SKM-1 treated with dmso at 0.1 percent for 144 hours (cell line): ENCODE data around the gene CEP104.
"Not testable (repeated sequence)": the region's sequence is repeated elsewhere in the genome, so short reads cannot be mapped to it uniquely, and the experiment has no call there.

Experiments used
- DNase-seq: peaks from one replicate; lab custom pipeline; 2025; ENCODE audit not compliant: unreplicated experiment; lab: John Stamatoyannopoulos, UW

The CEP104 gene

DNA sequence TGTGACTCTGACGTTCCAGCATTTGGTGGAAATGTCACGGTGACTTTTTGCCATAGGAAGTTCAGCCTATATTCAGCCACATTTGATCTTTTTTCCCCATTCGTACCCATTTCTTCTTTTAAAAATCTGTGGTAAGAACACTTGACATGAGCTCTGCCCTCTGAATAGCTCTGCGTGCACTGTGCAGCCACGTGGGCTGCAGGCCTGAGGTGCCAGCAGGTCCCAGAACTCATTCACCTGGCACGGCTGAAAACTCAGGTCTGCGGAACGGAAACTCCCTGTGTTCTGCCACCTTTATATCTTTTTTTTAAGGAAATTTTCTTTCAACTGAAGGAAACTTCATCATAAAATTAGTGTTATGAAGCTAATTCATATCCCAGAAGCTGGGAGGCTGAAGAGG lies 28.6 kb downstream of the CEP104 start:
- DNase-seq, result no peak

DNA sequence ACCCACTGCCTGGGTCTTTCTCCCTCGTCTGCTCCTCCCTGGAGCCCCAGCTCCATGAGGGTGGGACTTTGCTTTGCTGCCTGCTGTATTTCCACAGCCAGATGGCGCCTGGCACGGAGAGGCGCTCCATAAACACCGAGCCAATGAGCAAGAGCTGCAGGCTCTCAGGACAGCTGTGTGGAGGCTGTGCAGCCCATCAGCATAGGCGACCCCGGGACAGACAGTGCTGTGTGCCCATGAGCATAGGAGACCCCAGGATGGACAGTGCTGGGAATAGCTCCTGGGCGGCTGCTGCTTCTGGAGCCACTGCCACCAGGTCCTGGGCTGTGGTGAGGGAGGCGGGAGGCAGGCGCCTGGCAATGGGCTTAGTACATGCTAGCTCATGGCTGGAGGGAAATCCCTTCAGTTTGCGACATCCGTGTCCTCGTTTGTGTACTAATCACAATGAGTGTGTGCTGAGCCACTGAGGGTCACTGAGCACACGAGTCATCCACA lies 29.2 kb downstream of the CEP104 start:
- DNase-seq, result no peak

DNA sequence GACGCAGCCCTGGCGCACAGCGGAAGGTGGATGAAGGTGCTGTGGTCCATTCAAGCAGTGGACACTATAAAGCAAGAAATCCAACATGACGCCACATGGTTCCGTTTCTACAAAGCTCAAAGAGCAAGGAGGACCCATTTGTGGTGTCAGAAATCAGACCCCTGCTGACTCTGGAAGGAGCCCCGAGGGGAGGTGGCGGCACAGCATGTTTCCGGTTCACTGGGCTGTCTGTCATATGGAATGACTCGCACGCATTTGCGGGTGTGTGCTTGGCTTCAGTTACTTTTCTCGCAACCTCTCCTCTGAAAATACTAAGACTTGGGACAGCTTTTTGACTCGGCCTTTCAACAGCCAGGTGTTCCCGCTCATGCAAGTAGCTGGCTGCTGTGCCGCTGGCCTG lies 31.7 kb downstream of the CEP104 start:
- no peak for DNase-seq

DNA sequence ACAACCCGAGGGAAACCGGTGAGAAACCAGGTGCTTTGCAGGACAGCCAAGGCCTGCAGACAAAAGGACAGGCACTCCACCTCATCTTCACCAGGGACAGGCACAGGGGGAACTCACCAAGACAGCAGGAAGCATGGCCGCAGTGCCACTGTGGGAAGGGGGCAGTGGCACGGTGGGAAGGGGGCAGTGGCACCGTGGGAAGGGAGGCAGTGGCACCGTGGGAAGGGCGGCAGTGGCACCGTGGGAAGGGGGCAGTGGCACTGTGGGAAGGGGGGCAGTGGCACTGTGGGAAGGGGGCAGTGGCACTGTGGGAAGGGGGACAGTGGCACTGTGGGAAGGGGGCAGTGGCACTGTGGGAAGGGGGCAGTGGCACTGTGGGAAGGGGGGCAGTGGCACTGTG lies 32.4 kb downstream of the CEP104 start:
- DNase-seq, result no peak

DNA sequence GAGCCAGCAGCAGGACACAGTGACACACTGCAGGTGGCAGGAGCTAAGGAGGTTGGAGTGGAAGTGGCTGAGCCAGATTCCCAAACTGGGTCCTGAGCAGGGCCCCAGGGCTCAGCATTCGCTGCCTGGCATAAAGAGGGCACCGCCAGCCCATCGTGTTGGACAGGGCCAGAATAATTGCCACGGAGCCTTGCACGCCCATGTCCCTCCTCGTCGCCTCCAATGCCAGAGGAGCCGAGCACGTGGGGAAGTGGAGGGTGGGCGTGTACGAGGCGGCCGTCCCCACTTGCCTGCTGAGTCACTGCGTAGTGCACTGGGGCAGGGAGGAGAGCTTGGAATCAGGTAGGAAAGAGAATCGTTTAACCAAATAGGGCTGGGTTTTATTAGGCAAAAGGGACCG lies 34.6 kb downstream of the CEP104 start:
- no peak for DNase-seq

DNA sequence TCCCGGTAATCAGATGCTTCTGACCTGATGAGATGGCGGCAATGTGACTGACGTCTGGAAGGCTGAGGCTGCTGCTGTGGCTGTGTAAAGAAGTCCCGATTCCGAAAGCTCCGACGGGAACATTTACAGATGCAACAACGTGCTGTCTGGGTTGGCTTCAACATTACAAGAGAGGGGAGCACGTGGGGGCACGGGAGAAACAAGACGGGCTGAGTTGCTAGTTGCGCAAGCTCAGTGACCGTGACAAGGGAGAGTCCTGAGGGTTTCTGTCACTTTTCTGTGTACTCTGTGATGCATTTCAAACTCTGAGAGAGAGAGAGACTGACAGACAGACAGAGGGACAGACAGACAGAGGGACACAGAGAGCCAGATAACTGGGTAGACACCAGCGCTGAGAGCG lies 35.1 kb downstream of the CEP104 start:
- DNase-seq, result no peak

DNA sequence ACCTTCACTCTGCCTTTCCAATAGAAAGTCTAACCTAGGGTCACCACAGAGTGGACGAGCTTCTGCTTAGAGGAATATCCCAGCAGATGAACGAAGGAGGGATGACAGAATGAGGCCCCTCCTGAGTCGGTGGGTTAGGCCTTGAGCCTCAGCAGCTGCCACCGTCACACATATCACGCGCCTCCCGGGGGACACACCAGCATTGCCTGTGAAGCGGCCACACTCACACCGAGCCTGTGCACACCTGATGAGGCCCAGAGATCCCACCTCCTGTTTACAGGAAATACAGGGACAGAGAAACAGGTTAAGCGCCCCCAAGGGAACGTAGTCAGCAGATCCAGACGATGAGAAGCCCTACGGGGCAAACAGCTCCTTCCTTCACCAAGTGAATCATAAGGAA lies 35.6 kb downstream of the CEP104 start:
- no peak for DNase-seq

DNA sequence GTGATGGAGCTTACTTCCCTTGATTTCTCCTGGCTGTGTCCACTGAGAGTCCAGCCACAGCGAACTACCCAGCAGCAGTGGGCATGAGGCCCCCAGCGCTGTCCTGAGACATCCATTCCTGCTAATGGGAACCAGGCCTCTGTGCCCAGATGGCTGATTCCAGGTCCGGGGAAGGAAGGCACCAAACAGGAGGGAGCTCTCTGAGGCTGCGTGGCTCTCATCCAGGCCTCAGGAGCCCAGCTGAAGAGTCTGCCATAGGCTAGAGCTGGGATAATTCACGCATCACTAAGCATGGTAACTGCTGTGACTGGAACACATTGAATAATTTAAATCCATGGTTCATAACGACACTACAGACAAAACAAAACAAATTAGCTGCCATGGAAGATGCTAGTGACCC lies 36.0 kb downstream of the CEP104 start:
- DNase-seq, result no peak

DNA sequence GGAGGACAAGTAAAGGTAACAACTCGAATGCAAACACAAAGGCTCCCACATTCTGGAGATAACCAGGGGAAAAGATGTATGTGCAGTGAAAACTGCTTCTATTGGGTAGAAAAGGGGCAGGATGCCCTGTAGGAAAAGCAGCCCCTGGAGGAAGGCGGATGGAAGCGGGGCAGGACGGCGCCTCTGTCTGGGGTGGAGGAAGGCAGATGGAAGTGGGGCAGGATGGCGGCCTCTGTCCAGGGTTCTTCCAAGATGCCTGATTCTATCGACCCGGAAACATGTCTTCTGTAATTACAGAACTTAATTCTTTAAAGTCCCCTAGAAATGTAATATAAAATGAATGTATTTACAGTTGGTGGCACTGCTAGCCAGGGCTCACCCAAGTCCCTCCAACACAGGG lies 36.7 kb downstream of the CEP104 start:
- DNase-seq, result no peak

DNA sequence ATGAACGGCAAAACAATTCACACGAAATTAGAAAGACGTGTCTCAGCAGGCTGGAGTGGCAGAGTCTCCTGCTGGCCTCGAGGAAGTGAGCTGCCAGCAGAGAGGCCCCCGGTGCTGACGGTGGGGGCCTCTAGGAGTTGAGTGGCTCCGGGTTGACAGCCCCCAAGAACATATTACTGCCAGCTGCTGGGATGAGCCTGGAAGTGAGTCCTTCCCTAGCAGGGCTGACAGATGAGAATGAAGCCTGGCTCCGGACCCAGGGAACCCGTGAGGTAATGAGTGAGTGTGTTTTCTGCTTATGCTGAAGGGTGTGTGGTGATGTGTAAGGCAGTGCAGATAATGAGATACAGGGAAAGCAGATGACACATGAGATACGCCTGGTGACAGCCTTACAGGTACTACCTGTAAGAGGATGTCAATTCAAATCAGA lies 37.2 kb downstream of the CEP104 start:
- DNase-seq, result no peak

DNA sequence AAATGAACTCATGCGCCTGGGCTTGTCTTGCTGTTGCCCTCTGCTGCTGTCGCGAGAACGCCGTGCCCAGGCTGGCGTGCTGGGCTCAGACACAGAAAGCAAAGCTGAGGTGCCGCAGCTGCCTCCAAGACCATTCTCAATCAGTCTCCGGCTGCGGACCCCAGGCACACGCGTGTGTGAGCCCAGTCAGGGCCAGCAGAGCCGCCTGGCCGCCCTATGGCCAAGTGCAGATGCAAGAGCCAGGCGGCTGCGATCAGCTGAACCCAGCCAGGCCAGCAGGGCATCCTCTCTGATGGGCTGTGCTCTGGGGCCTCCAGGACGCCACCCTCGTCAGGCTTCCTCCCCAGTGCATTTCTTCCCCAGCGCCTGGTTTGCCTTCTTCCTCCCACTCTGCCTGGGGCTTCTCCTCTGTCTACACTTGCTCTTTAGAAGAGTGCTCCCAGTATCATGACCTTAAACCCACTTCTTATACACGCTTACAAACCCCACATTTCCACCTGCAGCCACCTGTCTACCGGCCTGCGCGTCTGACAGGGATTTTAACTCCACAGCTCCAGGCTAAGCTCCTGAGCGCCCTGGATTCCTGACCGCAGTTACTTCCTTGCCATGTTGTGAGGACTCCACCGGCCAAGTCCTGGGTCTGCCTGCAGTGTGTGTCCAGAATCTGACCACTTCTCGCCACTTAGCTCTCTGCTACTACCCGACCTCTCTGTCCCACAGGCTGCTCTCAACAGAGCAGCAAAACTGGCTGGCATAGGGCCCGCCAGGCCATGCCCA lies 39.0 kb downstream of the CEP104 start:
- no peak for DNase-seq

DNA sequence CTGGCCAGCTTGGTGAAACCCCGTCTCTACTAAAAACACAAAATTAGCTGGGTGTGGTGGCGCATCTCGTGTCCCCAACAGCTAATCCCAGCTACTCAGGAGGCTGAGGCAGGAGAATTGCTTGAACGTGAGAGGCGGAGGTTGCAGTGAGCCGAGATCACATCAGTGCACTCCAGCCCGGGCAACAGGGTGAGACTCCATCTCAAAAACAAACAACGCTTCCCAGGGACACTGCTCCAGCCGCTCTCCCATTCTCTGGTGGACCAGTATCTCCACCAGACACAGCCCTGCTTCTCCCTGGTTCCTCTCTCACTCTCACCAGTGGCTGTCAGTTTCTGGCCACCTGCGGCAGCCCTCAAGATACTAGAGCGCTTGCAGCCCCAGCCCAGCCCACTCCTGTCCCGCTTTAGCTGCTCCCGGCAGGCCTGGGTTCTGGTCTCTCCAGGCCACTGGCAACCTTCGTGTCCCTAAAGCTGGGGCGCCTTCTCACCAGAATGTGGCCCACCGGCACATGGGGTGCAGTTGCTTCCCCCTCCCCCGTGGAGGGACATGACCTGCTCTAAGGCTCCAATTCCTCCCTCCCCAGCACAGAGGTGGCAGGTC lies 39.8 kb downstream of the CEP104 start:
- no peak for DNase-seq

DNA sequence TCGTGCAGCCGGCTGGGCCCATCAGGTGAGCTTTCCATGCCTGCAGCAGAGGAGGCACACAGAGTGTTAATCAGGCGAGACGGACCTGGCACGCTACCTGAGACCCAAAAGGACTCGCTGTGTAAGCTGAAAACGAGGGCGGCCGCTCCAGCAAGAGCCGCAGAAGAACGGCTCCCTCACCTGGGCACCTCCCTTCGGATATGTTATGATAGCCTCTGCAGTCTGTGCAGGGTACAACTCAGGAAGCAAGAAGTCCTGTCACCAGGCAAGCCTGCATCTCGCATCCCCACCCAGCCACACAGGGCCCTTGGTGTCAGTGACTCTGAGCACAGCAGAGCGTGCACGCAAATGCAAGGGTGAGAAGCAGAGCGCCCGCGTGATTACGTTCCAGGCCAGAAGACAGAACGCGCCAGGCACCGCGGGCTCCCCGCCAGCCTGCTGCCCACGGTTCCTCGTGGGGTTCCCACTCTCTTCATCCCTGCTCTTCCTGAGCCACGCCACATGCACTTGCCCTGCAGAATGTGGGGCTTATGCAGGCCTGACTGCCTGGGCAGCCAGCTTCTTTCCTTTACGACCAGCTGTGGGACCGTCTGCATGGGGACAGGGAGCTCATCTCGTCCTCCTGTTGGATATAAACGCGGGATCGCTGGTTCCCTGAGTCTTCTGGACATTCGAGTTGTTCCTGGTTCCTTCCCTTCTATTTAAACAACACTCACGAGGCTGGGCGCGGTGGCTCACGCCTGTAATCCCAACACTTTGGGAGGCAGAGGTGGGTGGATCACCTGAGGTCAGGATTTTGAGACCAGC lies 40.5 kb downstream of the CEP104 start:
- no peak for DNase-seq

DNA sequence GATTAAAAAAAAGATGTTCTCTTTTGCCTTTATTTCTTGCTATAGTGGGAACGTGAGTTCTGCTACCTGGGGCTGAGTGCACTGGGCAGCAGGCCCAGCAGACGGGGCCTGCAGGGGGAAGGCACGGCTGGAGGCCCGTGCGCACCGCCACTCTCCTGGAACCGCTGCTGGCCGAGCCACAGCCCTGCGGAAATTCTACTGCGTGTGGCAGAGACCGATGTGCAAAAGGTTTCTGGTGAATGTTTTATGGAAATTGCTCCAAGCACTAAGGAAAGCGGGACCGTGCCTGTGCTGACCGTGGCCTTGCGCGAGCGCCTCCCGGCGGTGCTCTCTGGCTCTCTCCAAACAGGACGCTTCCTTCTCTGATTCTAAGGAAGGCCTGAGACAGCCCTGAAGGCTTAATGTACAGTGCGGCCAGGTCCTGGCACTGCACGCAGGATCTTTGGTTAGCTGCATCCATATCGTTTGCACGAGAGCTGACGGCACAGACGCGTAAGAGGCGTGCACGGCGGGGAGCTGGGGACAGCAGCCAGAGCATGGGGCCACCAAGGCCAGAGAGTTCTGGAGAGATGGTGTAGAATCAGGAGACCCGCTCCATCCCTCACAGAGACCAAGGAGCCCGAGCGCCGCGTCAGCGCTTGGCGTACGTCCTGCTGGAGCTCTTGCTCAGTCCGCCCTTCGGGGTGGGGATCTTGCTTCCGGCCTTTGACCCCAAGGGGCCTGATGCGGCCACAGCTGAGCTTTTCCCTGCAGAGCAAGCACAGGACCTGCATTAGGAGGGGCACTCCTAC lies 42.0 kb downstream of the CEP104 start:
- no peak for DNase-seq

DNA sequence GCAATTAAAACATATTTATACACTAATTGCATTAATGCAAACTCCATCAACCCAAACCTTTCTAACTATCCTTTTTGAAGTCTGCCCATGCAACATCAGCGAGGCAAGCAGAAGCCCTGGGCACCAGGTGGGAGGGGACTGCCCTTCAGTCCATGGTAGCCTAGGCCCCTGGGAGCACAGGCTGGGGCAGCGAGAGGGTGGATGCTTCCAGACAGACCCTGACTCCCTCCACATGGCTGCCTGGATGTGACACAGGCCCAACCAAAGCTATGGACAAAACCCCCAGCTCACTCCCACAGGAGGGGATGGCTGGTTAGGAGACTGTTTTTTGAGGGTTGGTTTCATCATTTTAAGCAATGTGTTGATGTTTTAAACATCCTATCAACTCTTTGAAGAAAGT lies 42.9 kb downstream of the CEP104 start:
- no peak for DNase-seq

DNA sequence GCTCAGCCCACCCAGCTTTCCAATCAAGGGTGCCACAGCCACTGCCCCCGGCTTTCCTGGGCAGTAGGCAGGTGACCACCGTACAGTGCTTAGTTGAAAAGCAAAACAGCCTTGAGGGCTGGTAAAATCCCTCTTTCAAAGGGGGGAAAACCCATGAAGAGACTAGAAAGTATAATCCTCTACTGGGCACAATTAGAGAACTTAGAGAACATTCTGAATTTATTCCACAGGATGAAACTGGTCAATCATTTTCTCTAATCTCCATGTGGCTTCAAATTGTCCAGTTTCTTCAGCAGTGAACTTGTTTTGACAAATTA lies 45.5 kb downstream of the CEP104 start:
- no peak for DNase-seq

DNA sequence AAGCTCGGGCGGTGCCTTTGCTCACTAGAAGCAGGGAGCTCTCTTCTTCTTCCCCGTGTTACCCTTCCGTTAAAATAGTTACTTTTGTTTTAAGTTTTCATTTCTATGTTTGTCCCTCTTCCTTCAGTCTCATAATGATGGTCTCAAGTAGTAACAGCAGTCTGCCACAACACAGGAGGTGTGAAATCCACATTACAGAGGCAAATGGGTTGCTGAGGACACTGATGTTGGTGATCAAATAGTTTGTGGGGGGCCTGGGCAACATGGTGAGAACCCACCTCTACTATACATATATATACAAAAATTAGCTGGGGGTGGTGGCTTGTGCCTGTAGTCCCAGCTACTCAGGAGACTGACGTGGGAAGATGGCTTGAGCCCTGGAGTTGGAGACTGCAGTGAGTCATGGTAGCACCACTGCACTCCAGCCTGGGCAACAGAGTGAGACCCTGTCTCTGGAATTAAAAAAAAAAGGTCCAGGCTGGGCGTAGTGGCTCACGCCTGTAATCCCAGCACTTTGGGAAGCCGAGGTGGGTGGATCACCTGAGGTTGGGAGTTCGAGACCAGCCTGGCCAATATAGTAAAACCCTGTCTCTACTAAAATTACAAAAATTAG lies 46.8 kb downstream of the CEP104 start:
- DNase-seq, result not testable (repeated sequence)

DNA sequence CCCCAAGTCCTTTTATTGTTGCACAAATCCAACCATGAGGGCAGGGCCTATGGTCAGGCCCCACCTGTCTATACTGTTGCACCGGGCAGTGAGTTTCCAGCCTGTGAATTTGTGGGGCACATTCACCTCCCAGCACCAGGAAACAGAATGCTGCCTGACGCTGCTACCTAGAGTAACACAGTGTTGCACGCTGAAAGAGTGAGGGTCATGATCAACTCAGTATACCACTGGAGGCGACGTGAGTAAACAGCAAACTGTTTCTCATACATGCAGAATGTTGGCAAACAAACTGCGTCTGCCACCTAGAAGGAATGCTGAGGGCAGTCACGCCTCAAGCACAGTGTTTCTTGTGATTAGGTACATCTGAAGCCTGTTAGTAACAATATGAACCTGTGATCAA lies 47.3 kb downstream of the CEP104 start:
- no peak for DNase-seq

DNA sequence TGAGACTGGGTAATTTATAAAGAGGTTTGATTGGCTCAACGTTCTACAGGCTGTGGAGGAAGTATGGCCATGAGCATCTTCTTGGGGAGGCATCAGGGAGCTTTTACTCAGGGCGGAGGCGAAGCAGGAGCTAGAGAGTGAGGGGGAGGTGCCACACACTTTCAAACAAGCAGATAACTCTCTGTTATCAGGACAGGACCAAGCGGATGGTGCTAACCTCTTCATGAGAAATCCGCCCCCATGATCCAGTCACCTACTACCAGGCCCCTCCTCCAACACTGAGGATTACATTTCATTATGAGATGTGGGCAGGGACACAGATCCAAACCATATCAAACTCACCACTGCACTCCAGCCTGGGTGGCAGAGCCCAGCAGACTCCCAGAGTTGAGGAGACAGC lies 49.2 kb downstream of the CEP104 start:
- no peak for DNase-seq

DNA sequence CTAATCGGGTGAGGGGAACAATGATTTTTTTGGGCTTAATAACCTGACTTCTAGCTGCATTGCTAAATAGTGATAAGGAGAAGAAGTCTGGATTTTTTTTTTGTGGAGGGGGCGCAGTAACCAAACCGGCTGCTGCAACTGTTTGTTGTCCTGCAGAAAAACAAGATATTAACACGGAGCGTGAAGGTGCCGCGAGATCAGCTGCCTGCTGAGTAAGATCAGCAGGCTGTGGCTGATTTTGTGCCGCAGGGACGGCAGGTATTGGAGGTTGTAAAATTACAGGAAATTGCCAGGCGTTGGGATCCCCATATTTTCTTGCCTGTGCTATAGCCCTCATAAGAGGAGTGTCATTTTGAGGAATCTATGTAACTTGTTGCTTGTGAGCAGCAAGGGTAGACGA lies 52.0 kb downstream of the CEP104 start:
- DNase-seq, result no peak

DNA sequence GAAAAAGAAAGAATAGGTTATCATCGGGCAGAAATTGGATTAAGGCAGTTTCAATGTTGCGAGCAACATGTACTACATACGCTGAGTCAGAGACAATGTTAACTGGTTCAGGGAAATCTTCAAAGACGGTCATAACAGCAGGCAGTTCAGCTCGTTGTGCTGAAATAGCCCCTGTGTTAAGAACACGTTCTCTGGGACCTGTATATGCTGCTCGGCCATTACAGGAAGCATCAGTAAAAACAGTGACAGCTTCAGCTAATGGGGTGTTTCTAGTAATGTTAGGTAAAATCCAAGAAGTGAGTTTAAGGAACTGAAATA lies 52.4 kb downstream of the CEP104 start:
- not testable (repeated sequence) for DNase-seq
